Activated T-helper 1 cell treated with anti-CD3 and anti-CD28 coated beads, Interleukin-12 subunit alpha, Interleukin-12 subunit beta, Interleukin-2, Interleukin-4 antibody, amounts not matched to agents 30 ng/mL and 10 ng/mL and 1 ng/mL, durations not matched to agents 14 hours and 24 hours and 36 hours (primary cell): ENCODE data around the gene IFI27L1. TPM values are rescaled to one million over a fixed set of nuclear protein-coding genes. Genes with fewer than 3 reads are reported as not detected.

Experiments used
- DNase-seq: peaks from one replicate; pipeline ENCODE4 v3.0.0; 2021; ENCODE audit warnings: low spot score
- H3K27ac Mint-ChIP-seq: one replicate; pipeline ENCODE4 v1.8.0; 2021; ENCODE audit warnings: mild to moderate bottlenecking, mixed read lengths
- H3K27me3 Mint-ChIP-seq: one replicate; pipeline ENCODE4 v1.8.0; 2022; ENCODE audit warnings: mild to moderate bottlenecking, moderate library complexity, mixed read lengths; ENCODE audit not compliant: insufficient read depth
- H3K36me3 Mint-ChIP-seq: one replicate; pipeline ENCODE4 v1.8.0; 2021; ENCODE audit warnings: low read depth, mixed read lengths
- H3K4me1 Mint-ChIP-seq: one replicate; pipeline ENCODE4 v1.8.0; 2021; ENCODE audit warnings: low read depth, mixed read lengths
- H3K4me3 Mint-ChIP-seq: one replicate; pipeline ENCODE4 v1.8.0; 2021; ENCODE audit warnings: mild to moderate bottlenecking, moderate library complexity, mixed read lengths
- H3K9me3 Mint-ChIP-seq: one replicate; pipeline ENCODE4 v1.8.0; 2021; ENCODE audit warnings: mixed read lengths
- intact Hi-C: fragments of 100-400 bp; cut with micrococcal nuclease; formaldehyde crosslinking; loops from one replicate; pipeline ENCODE4 v1.15.1; 2024
- total RNA-seq: library from RNA; stranded (reverse); gene quantifications from 2 replicates; pipeline ENCODE4 v1.2.3, GENCODE V29; 2022

IFI27L1 gene
- total RNA-seq, 1 donor from 2014 or later: 22.7 TPM

- Mint-ChIP-seq H3K27me3 (no peaks in the 10 kb centered on the region), H3K9me3 (no peaks in the 10 kb centered on the region), H3K4me3 (no peak overlapping the region), H3K27ac (no peak overlapping the region), H3K4me1 (no peaks in the 10 kb centered on the region), H3K36me3 (peaks cover 15% of the 10 kb centered on the region)
- intact Hi-C loops: no loop called here
- DNase-seq: no peak
These were observed 37.9 kb upstream of the IFI27L1 start for GRCh38 chr14:94043111-94043755.

- DNase-seq: no peak
- Mint-ChIP-seq H3K36me3 (peaks cover 18% of the 10 kb centered on the region), H3K4me1 (no peaks in the 10 kb centered on the region), H3K4me3 (no peak overlapping the region), H3K27ac (no peak overlapping the region), H3K9me3 (no peaks in the 10 kb centered on the region), H3K27me3 (no peaks in the 10 kb centered on the region)
- intact Hi-C loops: no loop called here
These were observed 37.2 kb upstream of the IFI27L1 start for GRCh38 chr14:94043756-94044475.

- DNase-seq: no peak
- Mint-ChIP-seq H3K27me3 (no peaks in the 10 kb centered on the region), H3K4me1 (no peaks in the 10 kb centered on the region), H3K4me3 (no peak overlapping the region), H3K27ac (no peak overlapping the region), H3K36me3 (peaks cover 18% of the 10 kb centered on the region), H3K9me3 (no peaks in the 10 kb centered on the region)
- intact Hi-C loops: no loop called here
These were observed 36.5 kb upstream of the IFI27L1 start for GRCh38 chr14:94044476-94045091.

GRCh38 chr14:94045101-94045500 lies 36.0 kb upstream of the IFI27L1 start:
- DNase-seq: no peak
- intact Hi-C loops: no loop called here
- Mint-ChIP-seq H3K27ac (no peak overlapping the region), H3K36me3 (peaks cover 22% of the 10 kb centered on the region), H3K4me1 (no peaks in the 10 kb centered on the region), H3K4me3 (no peak overlapping the region), H3K27me3 (no peaks in the 10 kb centered on the region), H3K9me3 (no peaks in the 10 kb centered on the region)

- H3K4me3 Mint-ChIP-seq: no peak overlapping the region
- peaks cover 26% of the 10 kb centered on the region for H3K36me3 Mint-ChIP-seq
- no peak for DNase-seq
- no peaks in the 10 kb centered on the region for H3K4me1 Mint-ChIP-seq
- no peaks in the 10 kb centered on the region for H3K9me3 Mint-ChIP-seq
- H3K27ac Mint-ChIP-seq: peak overlapping the region; percentile 20
- H3K27me3 Mint-ChIP-seq: no peaks in the 10 kb centered on the region
- intact Hi-C loops: no loop called here
These were observed 35.4 kb upstream of the IFI27L1 start for GRCh38 chr14:94045563-94046345.

GRCh38 chr14:94046696-94047250 lies 34.3 kb upstream of the IFI27L1 start:
- H3K4me3 Mint-ChIP-seq: no peak overlapping the region
- no peak overlapping the region for H3K27ac Mint-ChIP-seq
- no peak for DNase-seq
- peaks cover 1% of the 10 kb centered on the region for H3K4me1 Mint-ChIP-seq
- no peaks in the 10 kb centered on the region for H3K9me3 Mint-ChIP-seq
- intact Hi-C loops: no loop called here
- peaks cover 32% of the 10 kb centered on the region for H3K36me3 Mint-ChIP-seq
- no peaks in the 10 kb centered on the region for H3K27me3 Mint-ChIP-seq

GRCh38 chr14:94047581-94047980 lies 33.5 kb upstream of the IFI27L1 start:
- H3K36me3 Mint-ChIP-seq: peaks cover 39% of the 10 kb centered on the region
- H3K27me3 Mint-ChIP-seq: no peaks in the 10 kb centered on the region
- H3K4me3 Mint-ChIP-seq: no peak overlapping the region
- intact Hi-C loops: no loop called here
- peaks cover 9% of the 10 kb centered on the region for H3K4me1 Mint-ChIP-seq
- no peak for DNase-seq
- H3K9me3 Mint-ChIP-seq: no peaks in the 10 kb centered on the region
- no peak overlapping the region for H3K27ac Mint-ChIP-seq

- Mint-ChIP-seq H3K27me3 (no peaks in the 10 kb centered on the region), H3K27ac (no peak overlapping the region), H3K4me3 (no peak overlapping the region), H3K36me3 (peaks cover 46% of the 10 kb centered on the region), H3K4me1 (peaks cover 13% of the 10 kb centered on the region), H3K9me3 (no peaks in the 10 kb centered on the region)
- DNase-seq: no peak
- intact Hi-C loops: no loop called here
These were observed 32.2 kb upstream of the IFI27L1 start for GRCh38 chr14:94048691-94049624.

- Mint-ChIP-seq H3K9me3 (no peaks in the 10 kb centered on the region), H3K27me3 (no peaks in the 10 kb centered on the region), H3K4me1 (peaks cover 19% of the 10 kb centered on the region), H3K27ac (no peak overlapping the region), H3K36me3 (peaks cover 49% of the 10 kb centered on the region), H3K4me3 (no peak overlapping the region)
- intact Hi-C loops: no loop called here
- no peak for DNase-seq
These were observed 31.5 kb upstream of the IFI27L1 start for GRCh38 chr14:94049625-94050023.

- Mint-ChIP-seq H3K4me1 (peaks cover 26% of the 10 kb centered on the region), H3K4me3 (no peak overlapping the region), H3K27me3 (no peaks in the 10 kb centered on the region), H3K27ac (no peak overlapping the region), H3K36me3 (peaks cover 56% of the 10 kb centered on the region), H3K9me3 (no peaks in the 10 kb centered on the region)
- intact Hi-C loops: no loop called here
- DNase-seq: no peak
These were observed 30.8 kb upstream of the IFI27L1 start for GRCh38 chr14:94050231-94050880.

GRCh38 chr14:94051115-94051514 lies 30.0 kb upstream of the IFI27L1 start:
- DNase-seq: no peak
- Mint-ChIP-seq H3K27me3 (no peaks in the 10 kb centered on the region), H3K4me1 (peaks cover 34% of the 10 kb centered on the region), H3K9me3 (no peaks in the 10 kb centered on the region), H3K4me3 (no peak overlapping the region), H3K27ac (peak overlapping the region; percentile 45), H3K36me3 (peaks cover 62% of the 10 kb centered on the region)
- intact Hi-C loops: no loop called here
